ENCODE results near the gene GABARAP.

GRCh38 chr17:7205561-7205960, 36.7 kb downstream of the GABARAP start:
- no peak for TF ChIP-seq CTCF (conservative IDR thresholded peaks at IDR 0.05 in 1 of 2, IDR thresholded peaks at IDR 0.05 in 1 of 2; ENCODE audit: low read depth in 1 of 2, low read length in 2 of 2)
- no peak for TF ChIP-seq EZH2 (IDR thresholded peaks at IDR 0.05; ENCODE audit: low read length, missing control alignments)

Data from fibroblast of lung (primary cell).